ENCODE data around the gene AHCYL1. TPM values are rescaled to one million over a fixed set of nuclear protein-coding genes. Genes with fewer than 3 reads are reported as not detected.
A peak's percentile ranks its signal among the peaks of the same experiment; 100 is the strongest.

AHCYL1 gene
- total RNA-seq, 1 experiment from 2014 or later: 89.0 TPM

- H3K4ac ChIP-seq (ENCODE audit: low read depth, low read length): no peak within 1 kb of the TSS
- no CpG with 5 or more reads among the region's 27 CpGs for WGBS (ENCODE audit: extremely low coverage, insufficient read length, low lambda C conversion rate)
- no peak within 1 kb of the TSS for H3K18ac ChIP-seq (ENCODE audit: insufficient read length, low read depth, low read length)
- no peak within 1 kb of the TSS for H2BK15ac ChIP-seq (ENCODE audit: low read depth, low read length)
- H4K5ac ChIP-seq (ENCODE audit: insufficient read length, low read depth, low read length): no peak within 1 kb of the TSS
- no peak within 1 kb of the TSS for H4K8ac ChIP-seq (replicated peaks; ENCODE audit: insufficient read length, low read depth, low read length)
- peak within 1 kb of the TSS in 1 of 3 experiments; percentile 35; a peak in 1 of 7 replicates for H3K27ac Mint-ChIP-seq
- H3K9me3 ChIP-seq (ENCODE audit: control insufficient read depth, low read depth, low read length): no peaks in the 10 kb centered on the region
- peak within 1 kb of the TSS; percentile 57 for H3K4me2 ChIP-seq (ENCODE audit: insufficient read depth, insufficient read length, low read length)
- H3K27ac ChIP-seq (ENCODE audit: insufficient read length, low read depth, low read length): no peak within 1 kb of the TSS
- H3K23me2 ChIP-seq (ENCODE audit: insufficient read length, low read depth, low read length, poor library complexity, severe bottlenecking): peaks cover 7% of the 10 kb centered on the region
- peaks cover 4% of the 10 kb centered on the region for H4K20me1 ChIP-seq (ENCODE audit: control insufficient read depth, insufficient read depth, insufficient read length)
- peak; percentile 48 for DNase-seq
- peak within 1 kb of the TSS; percentile 52 to 80 for H3K4me3 Mint-ChIP-seq
- H3K9ac ChIP-seq (ENCODE audit: extremely low read depth, insufficient read length, low read length): no peak within 1 kb of the TSS
- no peak within 1 kb of the TSS for H2AFZ ChIP-seq (ENCODE audit: low read length)
- H2BK12ac ChIP-seq (ENCODE audit: insufficient read length, low read depth, low read length): no peak within 1 kb of the TSS
- no peak for TF ChIP-seq CTCF (conservative IDR thresholded peaks at IDR 0.05)
- H3K27me3 Mint-ChIP-seq (ENCODE audit: low read depth): peaks cover 97% of the 10 kb centered on the region
- H3K27me3 ChIP-seq (ENCODE audit: insufficient read depth, low read length): peaks cover 73% of the 10 kb centered on the region
- no peak within 1 kb of the TSS for H2BK20ac ChIP-seq (ENCODE audit: low read depth, low read length, poor library complexity, severe bottlenecking)
- H2AK5ac ChIP-seq (ENCODE audit: insufficient read length, low read length): no peak within 1 kb of the TSS
- no peak within 1 kb of the TSS for H3K23ac ChIP-seq (ENCODE audit: insufficient read length, low read depth, low read length)
- H4K91ac ChIP-seq (ENCODE audit: insufficient read length, low read depth, low read length): no peak within 1 kb of the TSS
- H3T11ph ChIP-seq (ENCODE audit: low read length): no peak within 1 kb of the TSS
- H3K4me1 ChIP-seq (ENCODE audit: insufficient read depth, low read length): no peaks in the 10 kb centered on the region; the same call in 1 of the 2 replicates
- H2BK120ac ChIP-seq (ENCODE audit: low read depth, low read length, poor library complexity, severe bottlenecking): no peak within 1 kb of the TSS
- no peak within 1 kb of the TSS for H2BK5ac ChIP-seq (ENCODE audit: insufficient read length, low read length)
- peaks cover 0 to 3% of the 10 kb centered on the region in 2 experiments; a peak in 2 of 5 replicates for H3K9me3 Mint-ChIP-seq
- no peak within 1 kb of the TSS for H3K56ac ChIP-seq (ENCODE audit: insufficient read length, low read depth, low read length)
- H3K79me2 ChIP-seq (ENCODE audit: insufficient read depth, low read length): no peaks in the 10 kb centered on the region
- no peaks in the 10 kb centered on the region; a peak in 1 of 7 replicates for H3K36me3 Mint-ChIP-seq (ENCODE audit: insufficient read depth in 1 of 3, low read depth in 3 of 3)
- peak within 1 kb of the TSS; percentile 26; the same call in 1 of the 2 replicates for H3K14ac ChIP-seq (ENCODE audit: insufficient read depth, low read length)
- peaks cover 10 to 18% of the 10 kb centered on the region in 2 experiments for H3K4me1 Mint-ChIP-seq
- H3K79me1 ChIP-seq (ENCODE audit: insufficient read depth, low read depth, low read length, poor library complexity, severe bottlenecking): no peaks in the 10 kb centered on the region
Observed at GRCh38 chr1:110070671-110071242, 86.2 kb downstream of the AHCYL1 start, which contains the start of gene ALX3. Gene ALX3, minus strand, starts transcription at chr1:110070672. Its CDS starts 60 bp downstream, at chr1:110070612.

Other genes starting within 250 kb of the AHCYL1 start
- gene GSTM3, start 243.7 kb upstream of the AHCYL1 start, total RNA-seq (2021): 2.7 and 3.5 TPM in 2 replicates
- not detected in 2 replicates for gene EPS8L3, start 220.8 kb upstream of the AHCYL1 start, total RNA-seq (2021)
- 2.3 and 3.2 TPM in 2 replicates for gene CSF1, start 73.9 kb upstream of the AHCYL1 start, total RNA-seq (2021)
- gene STRIP1, start 49.9 kb downstream of the AHCYL1 start, total RNA-seq (2021): 38.9 and 43.6 TPM in 2 replicates
- not detected in 2 replicates for gene ALX3, start 85.9 kb downstream of the AHCYL1 start, total RNA-seq (2021)
- gene UBL4B, start 127.7 kb downstream of the AHCYL1 start, total RNA-seq (2021): not detected in 2 replicates
- gene SLC6A17, start 165.7 kb downstream of the AHCYL1 start, total RNA-seq (2021): 0.17 and 0.46 TPM in 2 replicates
- gene KCNC4, start 225.5 kb downstream of the AHCYL1 start, total RNA-seq (2021): 8.4 and 8.9 TPM in 2 replicates

Measured in H9 (cell line).